RWPE1 (cell line): ENCODE results near the gene CDKN2C.
A peak's percentile ranks its signal among the peaks of the same experiment; 100 is the strongest.
"Not testable (repeated sequence)": the region's sequence is repeated elsewhere in the genome, so short reads cannot be mapped to it uniquely, and the experiment has no call there.

Experiments used
- CTCF ChIA-PET: fragments of 350-600 bp; sonication (Branson Sonifier 250); formaldehyde crosslinking; extraction: SDS; loops from one replicate; lab custom pipeline; 2021; lab: Yijun Ruan, JAX
- POLR2A ChIA-PET: fragments of 400-600 bp; formaldehyde crosslinking; extraction: SDS; loops from one replicate; lab custom pipeline; 2020; ENCODE audit warnings: antibody characterized with exemption; ENCODE audit not compliant: low non-redundant PET; lab: Yijun Ruan, JAX
- DNase-seq: peaks from one replicate; pipeline ENCODE4 v3.0.0; 2012; ENCODE audit warnings: low spot score
- H3K27ac ChIP-seq: fragments of 450-650 bp; 2 replicates; pipeline ENCODE4 v1.5.1; 2017
- CTCF ChIP-seq: fragments of 450-650 bp; conservative IDR thresholded peaks from 2 replicates; pipeline ENCODE4 v1.5.1; 2017; ENCODE audit warnings: low read depth, mild to moderate bottlenecking

CDKN2C gene

GRCh38 chr1:50942334-50942733, 27.7 kb upstream of the CDKN2C start:
- POLR2A ChIA-PET = interaction anchor here (0.7 kb wide), 1 partner anchor 294 kb away, joined by 4 read pairs; no protein-coding TSS in a partner anchor
- TF ChIP-seq CTCF = no peak
- CTCF ChIA-PET = no interaction called here
- no peak for DNase-seq
- H3K27ac ChIP-seq = no peak overlapping the region

GRCh38 chr1:50949286-50949982, 20.6 kb upstream of the CDKN2C start:
- H3K27ac ChIP-seq = no peak overlapping the region
- no peak for DNase-seq
- ChIA-PET CTCF (interaction anchor here (0.6 kb wide), 1 partner anchor 195 kb away, joined by 3 read pairs; no protein-coding TSS in a partner anchor), POLR2A (interaction anchor here (0.6 kb wide), 1 partner anchor 11 kb away, joined by 3 read pairs; no protein-coding TSS in a partner anchor)
- no peak for TF ChIP-seq CTCF

GRCh38 chr1:50950396-50950795, 19.6 kb upstream of the CDKN2C start:
- CTCF ChIA-PET = interaction anchor here (0.8 kb wide), 1 partner anchor 12 kb away, joined by 3 read pairs; no protein-coding TSS in a partner anchor
- POLR2A ChIA-PET = no interaction called here
- no peak overlapping the region for H3K27ac ChIP-seq
- TF ChIP-seq CTCF = no peak
- DNase-seq = no peak

- POLR2A ChIA-PET, H3K27ac ChIP-seq, DNase-seq, CTCF ChIA-PET: not testable (repeated sequence)
Observed at GRCh38 chr1:50952566-50952965, 17.5 kb upstream of the CDKN2C start.

GRCh38 chr1:50955116-50955515, 14.9 kb upstream of the CDKN2C start:
- H3K27ac ChIP-seq = no peak overlapping the region
- ChIA-PET POLR2A (no interaction called here), CTCF (no interaction called here)
- no peak for DNase-seq
- no peak for TF ChIP-seq CTCF

- ChIA-PET CTCF (interaction anchor here (0.5 to 2.1 kb wide), 2 partner anchors 30 to 310 kb away, joined by 4 to 8 read pairs; no protein-coding TSS in a partner anchor), POLR2A (no interaction called here)
- TF ChIP-seq CTCF = no peak
- H3K27ac ChIP-seq = peak overlapping the region; percentile 99
- peak; percentile 45 for DNase-seq
Observed at GRCh38 chr1:50959303-50959912, 10.6 kb upstream of the CDKN2C start.
